PC-9 (cell line): ENCODE results near the gene PTPRCAP. TPM values are rescaled to one million over a fixed set of nuclear protein-coding genes. Genes with fewer than 3 reads are reported as not detected.

ENCODE experiments used
- BruUV-seq: library from RNA; stranded (reverse); fragments of 400-500 nt; replicated peaks from 2 replicates; lab custom pipeline; 2021; lab: Mats Ljungman, UMichigan
- CTCF ChIA-PET: fragments of 300-600 bp; sonication (Branson Sonifier 250); formaldehyde crosslinking; loops from one replicate; lab custom pipeline; 2022; ENCODE audit warnings: antibody characterized with exemption; lab: Charles Lee
- POLR2A ChIA-PET: fragments of 300-600 bp; sonication (Branson Sonifier 250); formaldehyde crosslinking; loops from one replicate; lab custom pipeline; 2022; ENCODE audit warnings: antibody characterized with exemption; ENCODE audit not compliant: unreplicated experiment; lab: Charles Lee
- DNase-seq, 2 experiments: peaks; one replicate each; pipeline versions ENCODE4 v3.0.0 to v3.0.0-alpha.2; 2015 to 2022; ENCODE audit warnings: mixed read lengths in 1 of 2
- H2AFZ ChIP-seq: fragments of 200-600 bp; sonication (generic); 2 replicates; pipeline ENCODE4 v1.8.1; 2017; ENCODE audit warnings: antibody characterized with exemption
- H3F3A ChIP-seq: fragments of 200-600 bp; sonication (generic); 2 replicates; pipeline ENCODE4 v1.8.1; 2017; ENCODE audit warnings: antibody characterized with exemption, mild to moderate bottlenecking, low read depth; ENCODE audit not compliant: insufficient read depth
- H3K27ac ChIP-seq: fragments of 200-600 bp; sonication (generic); 2 replicates; pipeline ENCODE4 v1.6.1; 2016; ENCODE audit warnings: mixed run types
- H3K27me3 ChIP-seq: fragments of 200-600 bp; sonication (generic); 2 replicates; pipeline ENCODE4 v1.6.1; 2016; ENCODE audit warnings: low read depth, mixed run types; ENCODE audit not compliant: insufficient read depth
- H3K36me3 ChIP-seq: fragments of 200-600 bp; sonication (generic); 2 replicates; pipeline ENCODE4 v1.6.1; 2016; ENCODE audit warnings: low read depth, mixed run types
- H3K4me1 ChIP-seq: fragments of 200-600 bp; sonication (generic); replicated peaks from 2 replicates; pipeline ENCODE4 v1.6.1; 2016; ENCODE audit warnings: mixed run types; ENCODE audit not compliant: insufficient read depth
- H3K4me2 ChIP-seq: fragments of 200-600 bp; sonication (generic); 2 replicates; pipeline ENCODE4 v1.6.1; 2017; ENCODE audit warnings: mixed run types
- H3K4me3 ChIP-seq: fragments of 200-600 bp; sonication (generic); 2 replicates; pipeline ENCODE4 v1.6.1; 2016; ENCODE audit warnings: mixed run types
- H3K79me2 ChIP-seq: fragments of 200-600 bp; sonication (generic); 2 replicates; pipeline ENCODE4 v1.6.1; 2017; ENCODE audit warnings: low read depth, mixed run types
- H3K9me2 ChIP-seq: fragments of 200-600 bp; sonication (generic); 2 replicates; pipeline ENCODE4 v1.8.1; 2017; ENCODE audit warnings: mild to moderate bottlenecking; ENCODE audit not compliant: insufficient read depth
- H3K9me3 ChIP-seq: fragments of 200-600 bp; sonication (generic); 2 replicates; pipeline ENCODE4 v1.8.1; 2016; ENCODE audit warnings: low read depth; ENCODE audit not compliant: insufficient read depth
- H4K20me1 ChIP-seq: fragments of 200-600 bp; sonication (generic); 2 replicates; pipeline ENCODE4 v1.8.1; 2017; ENCODE audit not compliant: insufficient read depth
- CTCF ChIP-seq: fragments of 200-600 bp; sonication (generic); conservative IDR thresholded peaks from 2 replicates; pipeline ENCODE4 v1.6.1; 2017; ENCODE audit warnings: mixed run types, antibody characterized with exemption, mild to moderate bottlenecking, moderate library complexity
- EZH2 ChIP-seq: fragments of 200-600 bp; sonication (generic); IDR thresholded peaks from 2 replicates; pipeline ENCODE4 v1.8.0; 2017; ENCODE audit warnings: antibody characterized with exemption, low read depth
- intact Hi-C: fragments of 100-400 bp; cut with micrococcal nuclease; formaldehyde crosslinking; loops from one replicate; pipeline ENCODE4 v1.10.0; 2022; ENCODE audit not compliant: unreplicated experiment
- total RNA-seq: library from RNA; stranded (reverse); gene quantifications from 2 replicates; pipeline ENCODE4 v1.2.3, GENCODE V29; 2021

PTPRCAP gene
- total RNA-seq, 1 experiment from 2014 or later, result 1.3 TPM

GRCh38 chr11:67419325-67420049 is 18.0 kb downstream of the PTPRCAP start:
- Histone ChIP-seq H4K20me1 (no peaks in the 10 kb centered on the region), H3K36me3 (no peaks in the 10 kb centered on the region), H3K9me3 (no peaks in the 10 kb centered on the region), H3K9me2 (no peaks in the 10 kb centered on the region), H3K27ac (no peak overlapping the region), H3K4me3 (no peak overlapping the region), H3K79me2 (no peaks in the 10 kb centered on the region), H3K4me2 (peak overlapping the region; percentile 93), H3K4me1 (peaks cover 17% of the 10 kb centered on the region), H2AFZ (no peak overlapping the region), H3F3A (peaks cover 22% of the 10 kb centered on the region; the same call in 1 of the 2 replicates), H3K27me3 (no peaks in the 10 kb centered on the region)
- ChIA-PET CTCF (interaction anchor here (2.1 kb wide), 1 partner anchor 18 kb away, joined by 10 read pairs; the partner anchor contains the start of gene PPP1CA), POLR2A (interaction anchor here (0.6 kb wide), 1 partner anchor 27 kb away, joined by 3 read pairs; no protein-coding TSS in a partner anchor)
- no peak for TF ChIP-seq CTCF
- no peak for TF ChIP-seq EZH2
- BruUV-seq, result no TSS peak
- no peak for DNase-seq
- intact Hi-C loops, result no loop called here

- no peaks in the 10 kb centered on the region for H4K20me1 ChIP-seq
- H3F3A ChIP-seq, result peaks cover 22% of the 10 kb centered on the region; the same call in 1 of the 2 replicates
- CTCF ChIA-PET, result interaction anchor here (0.6 kb wide), 2 partner anchors 232 to 620 kb away, joined by 5 to 8 read pairs; no protein-coding TSS in a partner anchor
- no TSS peak for BruUV-seq
- H3K27me3 ChIP-seq, result no peaks in the 10 kb centered on the region
- no peaks in the 10 kb centered on the region for H3K36me3 ChIP-seq
- H3K27ac ChIP-seq, result no peak overlapping the region
- POLR2A ChIA-PET, result interaction anchor here (0.7 kb wide), 1 partner anchor 23 kb away, joined by 3 read pairs; no protein-coding TSS in a partner anchor
- no peak overlapping the region for H3K4me3 ChIP-seq
- peak in 1 of 2 experiments; percentile 50 for DNase-seq
- TF ChIP-seq EZH2, result no peak
- TF ChIP-seq CTCF, result no peak
- intact Hi-C loops, result no loop called here
- H3K9me3 ChIP-seq, result no peaks in the 10 kb centered on the region
- no peak overlapping the region for H3K4me2 ChIP-seq
- peaks cover 17% of the 10 kb centered on the region for H3K4me1 ChIP-seq
- no peaks in the 10 kb centered on the region for H3K79me2 ChIP-seq
- H3K9me2 ChIP-seq, result no peaks in the 10 kb centered on the region
- H2AFZ ChIP-seq, result no peak overlapping the region
These were observed 18.8 kb downstream of the PTPRCAP start for GRCh38 chr11:67418476-67419281.

- no peak for DNase-seq
- Histone ChIP-seq H3K4me3 (no peak overlapping the region), H4K20me1 (no peaks in the 10 kb centered on the region), H3K27me3 (no peaks in the 10 kb centered on the region), H3K79me2 (no peaks in the 10 kb centered on the region), H3K9me2 (no peaks in the 10 kb centered on the region), H3K4me1 (peaks cover 8% of the 10 kb centered on the region), H3K4me2 (no peak overlapping the region), H3K27ac (no peak overlapping the region), H2AFZ (no peak overlapping the region), H3F3A (peaks cover 18% of the 10 kb centered on the region; the same call in 1 of the 2 replicates), H3K36me3 (no peaks in the 10 kb centered on the region), H3K9me3 (no peaks in the 10 kb centered on the region)
- intact Hi-C loops, result no loop called here
- POLR2A ChIA-PET, result no interaction called here
- CTCF ChIA-PET, result no interaction called here
- TF ChIP-seq CTCF (no peak), EZH2 (no peak)
- no TSS peak for BruUV-seq
These were observed 20.1 kb downstream of the PTPRCAP start for GRCh38 chr11:67417425-67417824.
